Activated CD8-positive, alpha-beta memory T cell treated with anti-CD3 and anti-CD28 coated beads, Interleukin-2, amount 50 U/mL, for 1 hour (primary cell): ENCODE measurements around the gene TNP1.

Source experiments
- DNase-seq: peaks from one replicate; pipeline ENCODE4 v3.0.0-alpha.2; 2020; ENCODE audit errors: extremely low read depth

The TNP1 gene

DNA sequence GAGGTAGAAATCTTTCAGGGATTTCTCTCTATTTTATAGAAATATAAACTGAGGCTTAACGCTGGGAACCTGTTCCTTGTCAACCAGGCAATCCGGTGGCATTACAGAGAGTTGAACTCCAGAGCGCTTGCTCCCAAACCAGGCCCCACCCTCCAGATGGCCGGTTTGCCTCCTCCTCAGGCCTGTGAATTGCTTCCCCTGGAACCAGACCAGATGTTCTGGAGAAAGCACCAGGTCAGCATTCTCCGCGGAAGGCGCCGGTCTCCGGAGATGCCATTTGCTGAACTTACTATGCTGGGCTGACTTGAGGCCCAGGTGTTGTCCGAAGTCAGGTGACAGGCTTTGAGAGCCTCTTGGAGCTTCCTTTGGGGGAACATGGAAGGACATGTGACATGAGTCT is 17.2 kb downstream of the TNP1 start:
- DNase-seq = no peak

DNA sequence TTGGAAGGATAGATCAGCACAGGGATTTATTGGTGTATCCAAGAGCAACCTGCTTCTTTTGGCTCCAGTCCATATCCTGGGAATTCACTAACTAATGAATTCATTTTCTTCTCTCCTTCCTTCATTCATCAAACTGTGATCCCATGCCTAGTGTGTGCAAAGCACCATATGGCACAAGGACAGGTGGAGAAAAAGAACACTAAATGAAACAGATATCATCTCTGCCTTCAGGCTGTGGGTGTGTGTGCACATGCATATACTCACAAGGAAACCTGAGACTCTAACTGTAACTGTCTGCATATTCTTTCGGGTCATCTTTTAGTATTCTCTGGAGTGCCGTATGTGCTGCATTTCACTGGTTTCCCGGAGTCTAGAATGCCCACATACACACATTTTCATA is 20.2 kb downstream of the TNP1 start:
- DNase-seq = no peak

DNA sequence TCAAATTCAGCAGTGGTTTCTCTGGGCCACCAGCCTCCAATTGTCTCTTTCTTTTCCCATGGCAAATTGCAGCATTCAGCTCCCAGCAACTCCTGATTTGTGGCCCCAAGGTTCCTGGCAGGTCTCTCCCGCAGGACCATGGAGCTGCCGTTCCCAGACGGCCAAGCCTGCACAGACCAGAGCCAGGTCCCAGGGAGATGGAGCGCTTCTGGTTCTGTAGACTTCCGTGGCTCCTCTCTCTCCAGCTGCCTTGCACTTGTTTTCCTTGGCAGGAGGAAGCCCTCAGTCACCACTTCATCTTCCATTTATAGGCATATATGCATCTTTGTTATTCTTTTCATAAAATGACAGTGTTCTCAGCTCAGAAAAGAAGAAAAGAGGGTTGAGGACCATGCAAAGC is 21.7 kb downstream of the TNP1 start:
- DNase-seq = no peak

DNA sequence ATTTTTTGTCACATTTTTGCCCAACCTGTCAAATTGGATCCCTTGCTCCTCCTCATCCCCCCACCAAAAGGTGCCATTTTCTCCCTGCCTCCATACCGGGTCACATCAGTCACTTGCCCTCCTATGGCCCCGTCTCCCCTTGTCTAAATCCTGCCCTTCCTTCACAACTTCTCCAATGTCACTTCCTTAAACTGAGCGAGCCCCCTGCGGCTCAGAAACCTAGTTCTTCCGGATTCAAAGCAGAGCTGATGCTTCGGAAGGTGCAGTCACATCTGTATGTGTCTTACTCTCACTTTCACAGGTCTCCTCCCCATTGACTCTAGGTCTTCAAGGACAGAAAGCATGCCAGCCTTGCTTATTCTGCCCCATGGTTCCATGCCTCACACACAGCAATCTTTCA is 22.1 kb downstream of the TNP1 start:
- no peak for DNase-seq

DNA sequence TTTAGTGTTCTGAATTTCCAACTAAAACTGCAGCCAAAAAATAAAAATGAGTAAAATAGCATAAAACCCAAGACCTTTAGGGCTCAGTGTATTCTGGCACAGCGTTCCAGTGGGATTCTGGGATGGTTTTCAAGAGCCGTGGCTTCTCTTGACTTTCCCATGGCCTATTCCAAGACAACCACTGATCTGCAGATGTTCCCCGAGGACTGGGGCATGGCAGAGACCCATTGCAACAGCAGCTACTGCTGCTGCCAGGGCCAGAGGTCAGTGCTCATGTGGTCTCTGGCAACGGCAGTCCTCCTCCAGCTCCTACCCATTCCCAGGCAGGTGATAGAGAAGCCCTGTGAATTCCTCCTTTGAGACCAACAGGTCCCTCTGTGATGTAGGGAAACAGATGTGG is 26.8 kb downstream of the TNP1 start:
- no peak for DNase-seq

DNA sequence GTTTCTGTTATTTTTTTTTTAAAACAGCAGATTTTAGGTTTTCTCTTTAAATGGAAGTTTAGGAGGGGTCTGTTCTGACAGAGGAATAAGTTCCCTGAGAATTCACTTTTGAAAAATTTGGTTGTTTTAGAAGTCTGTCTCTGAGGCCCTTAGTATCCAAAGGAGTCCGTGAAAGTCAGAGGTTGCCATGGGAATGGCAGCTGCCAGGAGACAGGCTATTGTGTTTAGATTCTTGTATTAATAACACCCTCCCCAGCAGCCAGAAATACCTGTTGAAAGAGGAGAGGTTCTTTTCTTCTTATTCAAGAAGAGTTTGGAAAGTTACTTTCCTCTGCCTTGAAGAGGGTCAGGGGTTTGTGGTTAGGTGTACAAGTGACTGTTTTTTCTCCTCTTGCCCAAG is 29.5 kb downstream of the TNP1 start:
- no peak for DNase-seq

DNA sequence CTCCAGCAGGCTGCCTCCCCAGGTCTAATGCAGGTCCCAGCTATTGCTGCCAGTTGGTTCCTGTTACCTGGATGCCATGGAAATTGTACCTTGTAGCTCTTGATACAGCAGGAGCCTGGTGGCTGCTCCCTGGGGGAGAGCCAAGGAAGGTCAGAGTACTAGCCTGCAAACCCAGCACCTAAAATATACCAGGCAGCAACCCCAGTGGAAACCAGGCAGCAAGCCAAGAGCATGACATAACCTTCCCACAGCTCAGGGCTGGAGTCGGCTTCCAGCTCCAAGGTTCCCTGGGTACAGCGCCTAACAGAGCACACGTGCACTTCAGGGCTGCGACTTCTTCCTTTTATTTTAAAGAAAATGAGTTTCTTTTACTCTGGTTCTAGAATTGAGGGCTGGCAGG is 30.3 kb downstream of the TNP1 start:
- DNase-seq = no peak

DNA sequence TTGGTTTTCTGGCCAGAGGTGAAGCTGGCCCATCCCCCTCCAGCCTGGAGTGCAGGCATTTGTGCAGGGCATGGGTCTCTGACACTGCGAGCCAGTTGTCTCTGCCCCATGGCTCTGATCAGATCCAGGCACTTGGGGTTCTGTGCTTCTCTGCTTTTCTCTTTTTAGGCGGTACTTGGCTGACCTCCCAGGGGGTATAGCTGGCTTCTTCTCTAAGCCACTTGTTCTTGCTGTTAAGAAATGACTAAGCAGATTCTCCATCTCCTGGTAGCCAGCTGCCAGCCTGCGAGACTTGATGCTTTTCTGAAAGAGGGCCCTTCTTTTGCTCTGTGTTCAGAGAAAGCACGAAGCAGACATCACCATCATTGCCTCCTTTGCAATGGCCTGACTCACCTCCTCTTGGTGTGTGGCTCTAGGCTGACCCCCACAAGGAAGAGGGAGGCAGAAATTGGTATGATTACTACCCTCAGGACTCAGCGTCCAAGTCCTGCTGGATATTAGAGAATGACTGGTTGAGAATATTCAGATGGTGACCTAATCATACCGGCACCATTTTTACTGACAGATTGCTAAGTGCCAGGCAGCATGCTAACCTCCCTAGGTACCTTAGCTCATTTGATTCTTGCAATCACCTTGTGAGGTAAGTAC is 32.7 kb downstream of the TNP1 start:
- no peak for DNase-seq

DNA sequence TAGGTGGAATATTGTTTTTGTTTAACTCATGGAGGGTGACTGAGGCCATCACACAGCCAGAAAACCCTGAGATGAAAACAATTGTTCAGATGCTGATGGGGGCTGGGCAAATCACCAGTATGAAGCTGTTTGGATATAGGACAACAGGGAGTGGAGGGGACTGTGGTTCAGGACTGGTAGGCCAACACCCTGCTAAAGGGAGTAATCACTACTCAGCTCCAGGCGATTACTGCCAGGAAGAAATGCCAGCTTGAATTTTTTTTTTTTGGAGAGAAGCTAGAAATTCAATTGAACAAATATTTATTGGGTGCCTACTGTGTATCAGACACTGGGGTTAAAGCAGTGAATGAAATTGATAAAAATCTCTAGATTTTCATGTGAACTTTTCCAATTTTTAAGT is 37.4 kb downstream of the TNP1 start:
- DNase-seq = no peak

DNA sequence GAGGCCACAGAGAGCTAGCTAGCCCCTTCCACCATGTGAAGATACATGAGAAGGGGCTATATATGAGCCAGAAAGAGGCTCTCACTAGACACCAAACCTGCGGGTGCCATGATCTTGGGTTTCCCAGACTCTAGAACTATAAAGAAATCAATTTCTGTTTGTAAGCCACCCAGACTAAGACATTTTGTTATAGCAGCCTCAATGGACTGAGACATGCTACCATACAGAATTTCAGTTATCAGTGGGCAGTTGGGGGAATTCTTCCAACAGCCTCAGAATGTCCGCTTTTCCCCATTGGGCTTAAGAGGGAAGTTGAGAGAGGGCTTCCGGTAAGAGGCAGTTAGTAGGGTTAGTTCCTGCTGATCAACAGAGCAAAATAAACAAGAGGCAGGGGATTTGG is 39.2 kb downstream of the TNP1 start:
- no peak for DNase-seq

DNA sequence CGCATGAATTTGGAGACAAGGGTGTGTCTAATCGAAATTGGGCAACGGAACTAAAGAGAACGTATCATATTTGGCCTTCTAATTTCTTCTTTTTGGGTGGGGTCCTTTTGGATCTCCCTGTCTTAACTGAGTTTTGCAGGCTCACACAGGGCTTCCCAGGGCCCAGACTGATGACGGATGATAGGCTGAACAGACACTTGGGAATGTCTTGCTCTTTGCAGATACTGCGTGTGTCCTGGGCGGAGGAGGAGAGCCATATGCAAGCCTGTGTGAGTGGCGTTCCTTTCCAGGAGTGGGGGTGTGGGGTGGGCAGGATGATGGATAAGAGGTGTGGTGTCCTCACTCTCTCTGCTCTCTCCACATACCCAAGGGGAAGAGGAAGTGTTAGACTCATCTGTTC is 40.1 kb downstream of the TNP1 start:
- no peak for DNase-seq

DNA sequence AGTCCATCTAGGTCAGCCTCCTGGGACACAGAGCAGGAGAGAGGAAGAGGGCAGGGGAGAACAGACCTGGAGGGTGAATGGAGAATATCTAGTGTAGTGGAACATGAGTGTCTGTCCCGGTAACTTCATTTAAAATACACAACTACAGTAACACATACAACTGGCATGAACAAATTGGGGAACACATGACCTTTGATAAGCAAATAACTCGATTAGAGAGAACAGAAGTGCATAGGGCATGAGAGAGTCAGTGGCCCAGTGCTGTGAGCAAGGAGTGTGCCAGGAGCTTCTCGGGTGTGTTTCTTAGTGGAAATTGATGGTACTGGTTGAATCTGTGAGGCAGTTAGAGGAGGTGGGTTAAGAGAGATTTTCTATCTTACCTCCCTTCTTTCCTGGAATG is 40.8 kb downstream of the TNP1 start:
- DNase-seq = no peak

DNA sequence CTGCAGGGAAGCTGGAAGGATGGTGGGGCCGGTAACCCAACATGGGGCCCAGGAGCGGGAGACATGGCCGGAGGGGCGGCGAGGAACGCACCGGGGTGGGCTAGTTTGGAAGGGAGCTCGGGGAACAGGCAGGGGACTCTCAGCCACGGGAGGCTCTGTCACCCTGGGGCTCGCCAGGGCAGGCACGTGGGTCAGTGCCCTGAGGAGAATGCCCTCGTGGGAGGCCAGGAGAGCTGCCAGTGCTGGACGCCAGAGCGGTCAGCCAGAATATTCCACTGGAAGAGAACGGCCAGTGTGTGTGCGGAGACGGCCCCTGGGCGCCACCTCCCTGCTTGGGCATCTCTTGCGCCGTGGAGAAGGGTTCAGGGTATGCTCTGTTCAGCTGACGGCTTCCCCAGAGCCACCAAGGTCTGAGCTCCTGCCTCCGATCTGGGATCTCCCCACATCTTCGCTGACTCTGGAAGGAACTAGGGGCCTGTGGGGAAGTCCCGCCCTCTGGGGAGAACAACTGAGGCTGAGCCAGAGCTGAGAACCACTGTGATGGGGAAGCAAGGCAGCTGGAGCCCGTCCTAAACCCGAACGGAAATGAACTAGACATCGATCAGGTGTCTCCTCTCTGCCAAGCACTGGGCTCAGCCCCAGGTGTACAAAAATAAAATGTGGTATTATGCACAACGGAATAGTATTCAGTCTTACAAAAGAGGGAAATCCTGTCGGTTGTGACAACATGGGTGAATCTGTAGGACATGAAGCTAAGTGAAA is 49.3 kb downstream of the TNP1 start:
- DNase-seq = no peak
